ENCODE data around the gene TPTE.
"Not testable (repeated sequence)": the region's sequence is repeated elsewhere in the genome, so short reads cannot be mapped to it uniquely, and the experiment has no call there.

DNA sequence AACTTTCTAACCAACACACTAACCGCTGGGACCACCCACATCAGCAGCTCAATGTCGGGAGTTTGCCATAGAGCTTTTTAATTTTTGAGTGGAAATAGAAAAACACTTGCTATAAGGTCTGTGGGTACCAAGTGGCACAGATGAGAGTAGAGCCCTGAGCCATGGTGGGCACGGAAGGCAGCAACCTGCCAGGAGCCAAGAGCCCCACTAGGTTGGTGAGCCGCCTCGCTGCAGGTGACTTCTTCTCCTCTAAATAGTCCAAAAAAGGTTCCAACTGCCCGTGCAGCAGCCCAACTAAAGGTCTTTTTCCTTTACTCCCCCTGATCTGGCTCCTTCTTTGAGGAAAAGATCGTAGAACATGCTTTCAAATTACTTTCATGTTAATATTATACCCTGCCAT is 85.7 kb downstream of the TPTE start:
- TF ChIP-seq, protein P1, sequence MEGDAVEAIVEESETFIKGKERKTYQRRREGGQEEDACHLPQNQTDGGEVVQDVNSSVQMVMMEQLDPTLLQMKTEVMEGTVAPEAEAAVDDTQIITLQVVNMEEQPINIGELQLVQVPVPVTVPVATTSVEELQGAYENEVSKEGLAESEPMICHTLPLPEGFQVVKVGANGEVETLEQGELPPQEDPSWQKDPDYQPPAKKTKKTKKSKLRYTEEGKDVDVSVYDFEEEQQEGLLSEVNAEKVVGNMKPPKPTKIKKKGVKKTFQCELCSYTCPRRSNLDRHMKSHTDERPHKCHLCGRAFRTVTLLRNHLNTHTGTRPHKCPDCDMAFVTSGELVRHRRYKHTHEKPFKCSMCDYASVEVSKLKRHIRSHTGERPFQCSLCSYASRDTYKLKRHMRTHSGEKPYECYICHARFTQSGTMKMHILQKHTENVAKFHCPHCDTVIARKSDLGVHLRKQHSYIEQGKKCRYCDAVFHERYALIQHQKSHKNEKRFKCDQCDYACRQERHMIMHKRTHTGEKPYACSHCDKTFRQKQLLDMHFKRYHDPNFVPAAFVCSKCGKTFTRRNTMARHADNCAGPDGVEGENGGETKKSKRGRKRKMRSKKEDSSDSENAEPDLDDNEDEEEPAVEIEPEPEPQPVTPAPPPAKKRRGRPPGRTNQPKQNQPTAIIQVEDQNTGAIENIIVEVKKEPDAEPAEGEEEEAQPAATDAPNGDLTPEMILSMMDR (IDR thresholded peaks at IDR 0.05) = not testable (repeated sequence)
- not testable (repeated sequence) for TF ChIP-seq EP300, POLR2A (IDR thresholded peaks at IDR 0.05)
